Effector CD8-positive, alpha-beta T cell (primary cell): ENCODE results near the gene CBFB.

Experiments used
- DNase-seq: peaks from one replicate; lab custom pipeline; 2025; lab: John Stamatoyannopoulos, UW

The CBFB gene

DNA sequence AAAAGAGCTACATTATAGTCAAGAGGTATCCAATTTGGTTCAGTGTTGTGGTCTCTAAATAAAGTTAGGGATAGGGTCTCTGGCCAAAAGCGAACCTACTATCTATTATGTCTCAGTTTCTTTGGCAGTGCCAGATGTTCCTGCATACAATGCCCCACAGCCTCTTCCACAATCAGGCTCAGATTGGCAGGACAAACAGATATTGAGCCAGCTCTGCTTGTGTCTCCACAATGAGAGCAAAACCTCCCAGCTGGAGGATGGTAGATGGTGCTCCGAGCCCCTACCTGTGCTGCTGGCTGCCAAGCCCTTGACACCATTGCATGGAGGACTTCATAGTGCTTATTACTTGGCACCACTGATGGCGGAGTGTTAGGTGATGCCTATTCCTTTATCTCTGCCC, 100.5 kb downstream of the CBFB start:
- no peak for DNase-seq

DNA sequence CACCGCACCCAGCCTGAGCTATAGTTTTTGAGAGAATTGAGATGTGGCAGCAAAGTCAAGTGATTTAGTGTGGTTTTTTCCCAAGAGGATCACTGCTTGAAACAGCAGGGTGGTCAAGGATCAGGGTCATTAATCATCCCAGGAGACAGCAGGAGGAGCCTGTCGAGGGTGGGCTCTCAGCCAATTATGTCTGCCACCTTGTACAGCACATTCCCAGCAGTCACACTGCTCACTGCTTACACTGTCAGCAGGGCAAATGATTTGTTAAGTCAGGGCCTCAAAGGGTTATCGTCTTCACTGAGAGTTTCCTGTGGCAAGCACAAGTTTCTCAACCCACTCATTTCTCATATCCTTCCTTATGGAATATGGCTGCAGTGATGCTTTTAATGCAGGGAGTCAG, 108.7 kb downstream of the CBFB start:
- DNase-seq: no peak

DNA sequence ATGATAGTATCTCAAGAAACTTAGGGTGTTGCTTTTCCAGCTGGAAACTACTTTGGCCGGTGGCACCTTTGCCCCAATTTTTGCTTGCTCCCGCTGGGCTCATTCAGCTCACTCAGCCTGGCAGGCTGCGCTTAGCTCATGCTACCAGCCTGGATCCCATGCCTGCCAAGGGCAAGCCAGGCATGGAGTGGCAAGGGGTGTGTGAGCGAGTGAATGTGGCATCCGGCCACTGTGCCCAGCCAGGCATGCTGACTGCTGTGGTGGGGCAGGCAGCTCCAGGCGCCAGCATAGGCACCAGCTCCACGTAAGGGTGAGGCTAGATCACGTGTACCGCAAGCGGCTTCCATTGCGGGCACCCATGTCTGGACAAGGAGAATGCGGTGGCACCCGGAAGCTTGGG, 112.4 kb downstream of the CBFB start:
- no peak for DNase-seq

DNA sequence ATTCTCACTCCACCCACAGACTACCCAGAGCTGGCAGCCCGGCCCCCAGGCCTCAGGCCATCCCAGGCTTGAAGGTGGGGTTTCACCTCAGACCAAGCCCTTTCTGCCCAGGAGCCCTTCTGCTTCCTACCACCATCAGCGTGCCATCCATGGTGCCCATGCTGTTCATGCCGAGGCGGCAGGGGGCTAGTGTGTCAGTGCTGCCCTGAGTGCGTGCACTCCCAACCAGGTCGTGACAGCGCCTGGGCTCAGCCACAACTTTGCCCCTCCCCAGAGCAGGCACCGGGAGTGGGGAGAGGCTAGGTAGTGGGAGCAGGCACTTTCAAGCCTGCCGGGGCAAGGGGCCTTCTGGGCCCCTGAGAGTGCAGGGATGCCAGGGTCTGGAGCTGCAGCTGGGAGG, 113.4 kb downstream of the CBFB start:
- DNase-seq: no peak

DNA sequence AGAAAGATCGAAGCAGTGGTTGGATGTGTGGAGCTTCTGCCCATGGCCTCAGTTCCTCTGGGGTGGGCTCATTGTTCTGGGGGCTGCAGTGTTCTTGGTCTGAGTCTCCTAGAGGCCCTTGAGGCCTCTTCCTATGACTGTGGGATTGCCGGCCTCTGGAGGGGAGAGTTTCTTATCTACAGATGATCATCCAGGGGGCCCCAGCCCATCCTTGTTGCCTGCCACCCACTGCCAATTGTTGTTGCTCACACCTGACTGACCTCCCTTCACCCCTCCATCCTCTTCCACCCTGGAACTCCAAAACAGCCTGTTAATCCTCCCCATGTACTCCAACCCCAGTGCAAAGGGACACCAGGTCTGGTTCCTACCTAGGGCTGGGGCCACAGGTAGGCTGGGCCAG, 116.0 kb downstream of the CBFB start:
- DNase-seq: no peak

DNA sequence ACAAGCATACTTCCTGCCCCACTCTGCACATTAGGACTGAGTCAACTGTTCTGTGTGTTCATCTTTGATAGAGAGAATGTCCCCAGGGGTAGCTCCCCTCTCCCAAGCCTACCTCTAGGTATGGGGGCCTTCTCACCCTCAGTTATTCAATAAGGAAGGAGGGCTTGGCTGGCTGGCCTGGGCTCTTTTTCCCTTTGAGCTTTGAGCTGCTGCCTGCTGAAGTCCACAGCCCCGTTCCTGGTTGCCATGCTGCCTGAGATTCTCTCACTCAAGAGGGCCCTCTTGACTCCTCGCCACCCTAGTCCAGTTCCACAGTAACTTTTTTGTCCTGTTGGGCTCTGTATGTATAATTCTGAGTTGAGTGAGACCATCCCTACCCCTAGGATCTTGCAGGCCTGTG, 116.8 kb downstream of the CBFB start:
- DNase-seq: no peak

DNA sequence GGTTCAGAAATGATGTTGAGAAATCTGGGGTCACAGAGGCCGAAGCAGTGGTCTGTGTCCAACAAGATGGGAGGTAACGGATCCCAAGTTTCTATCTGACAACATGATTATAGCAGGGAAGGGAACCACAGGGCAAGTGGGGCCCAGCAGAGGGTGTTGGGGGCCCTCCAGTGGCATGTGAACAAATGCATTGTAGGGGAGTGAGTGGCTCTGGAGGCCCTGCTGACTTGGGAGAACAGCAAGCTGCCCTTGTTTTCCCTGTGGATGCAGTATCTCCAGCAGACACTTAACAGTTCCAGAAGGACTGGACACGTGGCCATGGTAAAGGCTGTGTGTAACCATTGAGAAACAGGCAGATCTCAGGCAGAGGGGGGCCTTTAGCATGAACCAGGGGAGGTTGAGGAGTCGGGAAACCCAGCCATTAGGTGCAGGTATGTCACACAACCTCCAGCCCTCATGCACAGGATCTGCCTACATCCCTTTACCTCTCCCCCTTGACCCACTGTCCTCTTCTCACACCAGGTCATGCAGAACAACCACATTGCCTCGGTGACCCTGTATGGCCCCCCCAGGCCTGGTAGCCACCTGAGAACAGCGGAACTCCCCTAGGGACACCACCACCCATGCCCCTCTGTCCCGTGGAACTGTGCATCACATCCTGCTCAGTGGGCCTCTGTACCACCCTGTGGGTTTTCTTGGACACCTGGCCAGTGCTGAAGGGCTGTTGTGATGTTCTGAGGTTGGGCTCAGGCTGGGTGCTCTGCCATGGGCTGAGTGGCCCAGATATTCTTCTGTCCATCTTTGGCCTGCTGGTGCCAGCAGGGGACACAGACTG, 117.8 kb downstream of the CBFB start:
- no peak for DNase-seq

DNA sequence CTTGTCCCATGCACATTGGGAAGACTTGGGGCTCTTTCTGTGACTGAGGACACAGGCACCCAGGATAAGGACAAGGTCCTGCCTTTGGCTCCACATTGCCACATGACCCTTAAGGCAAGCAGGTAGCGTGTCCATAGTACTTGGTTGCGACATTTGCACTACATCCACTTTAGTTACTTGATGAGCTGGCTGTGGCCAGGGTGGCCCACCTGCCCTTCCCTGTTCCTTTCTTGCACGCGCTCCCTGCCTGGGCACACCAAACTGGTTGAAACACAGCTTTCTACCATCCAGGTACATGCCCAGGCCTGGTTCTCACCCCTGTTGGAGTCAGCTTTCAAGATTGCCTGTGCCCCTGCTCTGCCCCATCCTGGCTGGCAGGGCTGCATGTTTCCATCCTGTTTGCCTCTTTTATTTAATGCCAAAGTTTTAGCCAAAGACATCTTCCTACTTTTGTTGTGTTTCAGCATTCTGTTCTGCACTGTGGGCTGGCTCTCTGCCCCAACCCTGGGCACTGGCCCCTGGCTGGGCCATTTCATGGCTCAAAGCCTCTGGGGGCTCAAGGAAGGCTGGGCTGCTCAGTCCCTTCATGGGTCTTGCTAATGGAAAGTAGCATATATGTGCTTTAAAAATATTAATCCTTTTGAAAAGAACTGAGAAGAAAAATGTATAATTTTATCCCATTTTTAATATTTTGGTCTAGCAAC, 118.6 kb downstream of the CBFB start:
- no peak for DNase-seq

DNA sequence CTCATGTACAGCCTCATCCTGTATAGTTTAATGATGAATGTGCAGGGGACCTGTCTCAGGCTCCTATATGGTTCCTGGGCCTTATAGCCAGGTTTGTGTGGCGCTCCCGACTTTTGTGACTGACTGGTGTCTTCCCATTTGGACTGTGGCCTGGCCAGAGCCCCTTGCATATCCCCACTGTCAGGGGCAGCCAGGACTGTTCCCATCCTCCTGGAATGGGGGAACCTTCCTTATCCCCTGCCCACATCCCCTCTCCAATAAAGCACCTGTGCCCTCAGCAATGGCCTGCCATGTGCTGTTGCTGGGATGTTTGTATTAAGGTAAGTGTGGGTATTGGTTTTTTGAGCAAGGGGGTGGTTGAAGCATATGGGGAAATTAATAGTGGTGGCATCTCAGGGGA, 119.3 kb downstream of the CBFB start:
- DNase-seq: no peak

DNA sequence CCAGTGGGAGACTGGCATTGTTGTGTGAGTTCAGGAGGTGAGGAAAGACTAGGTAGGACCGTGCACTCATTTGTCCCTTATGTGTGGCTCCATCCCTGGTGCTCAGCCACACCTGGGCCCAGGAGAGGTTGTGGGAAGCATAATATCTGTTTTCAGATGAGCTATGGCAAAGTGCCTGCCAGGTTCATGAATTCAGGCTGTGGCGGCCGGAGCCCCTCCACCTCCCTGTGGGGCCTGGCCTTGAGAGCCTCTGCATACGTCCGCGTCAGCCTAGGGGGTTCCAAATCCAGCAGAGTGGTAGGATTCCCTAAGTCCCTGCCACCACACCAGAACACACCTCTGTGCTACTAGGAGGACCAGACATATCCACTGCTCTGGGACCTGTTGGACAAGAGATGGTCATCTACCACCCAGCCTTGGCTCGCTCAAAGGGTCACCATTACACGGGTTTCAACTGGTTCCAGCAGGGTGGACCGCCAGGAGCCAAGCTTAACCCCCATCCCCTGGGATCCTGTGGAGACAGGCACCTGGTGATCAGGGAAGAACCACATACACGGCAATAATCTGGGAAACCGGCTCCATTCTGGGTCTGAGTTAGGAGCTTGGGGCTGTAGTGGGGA, 119.8 kb downstream of the CBFB start:
- DNase-seq: no peak

DNA sequence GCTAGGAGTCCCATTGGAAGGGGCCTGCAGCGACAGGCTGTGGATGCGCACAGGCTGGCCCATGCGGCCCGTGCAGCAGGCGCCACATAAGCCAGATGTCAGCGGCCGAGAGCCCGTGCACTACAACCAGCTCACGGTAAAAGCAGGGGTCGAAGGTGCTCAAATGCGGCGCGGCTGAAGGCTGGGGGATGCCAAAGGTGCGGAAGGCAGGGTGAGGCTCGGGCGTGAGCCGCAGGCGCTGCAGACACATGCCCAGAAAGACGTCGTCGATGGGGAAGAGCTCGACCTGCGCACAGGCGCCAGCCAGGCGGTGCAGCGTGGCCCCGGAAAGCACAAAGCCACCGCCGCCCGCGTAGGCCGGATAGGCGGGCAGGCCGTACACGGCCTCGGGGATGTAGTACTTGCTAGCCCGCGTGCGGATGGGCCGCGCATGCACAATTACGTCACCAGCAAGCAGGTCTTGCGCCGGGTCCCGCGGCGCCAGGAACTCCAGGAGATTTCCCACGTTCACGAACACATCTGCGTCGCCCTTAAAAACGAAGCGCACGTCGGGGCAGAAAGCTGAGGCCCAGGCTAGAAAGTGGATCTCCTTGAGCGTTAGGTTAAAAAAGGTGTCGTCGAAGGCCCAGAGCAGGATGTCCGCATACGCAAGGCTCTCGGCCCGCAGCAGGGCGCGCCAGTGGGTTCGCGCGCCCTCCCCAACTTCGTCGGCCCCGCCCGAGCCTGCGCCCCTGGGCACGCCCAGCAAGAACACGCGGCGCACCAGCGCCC, 120.5 kb downstream of the CBFB start:
- no peak for DNase-seq

DNA sequence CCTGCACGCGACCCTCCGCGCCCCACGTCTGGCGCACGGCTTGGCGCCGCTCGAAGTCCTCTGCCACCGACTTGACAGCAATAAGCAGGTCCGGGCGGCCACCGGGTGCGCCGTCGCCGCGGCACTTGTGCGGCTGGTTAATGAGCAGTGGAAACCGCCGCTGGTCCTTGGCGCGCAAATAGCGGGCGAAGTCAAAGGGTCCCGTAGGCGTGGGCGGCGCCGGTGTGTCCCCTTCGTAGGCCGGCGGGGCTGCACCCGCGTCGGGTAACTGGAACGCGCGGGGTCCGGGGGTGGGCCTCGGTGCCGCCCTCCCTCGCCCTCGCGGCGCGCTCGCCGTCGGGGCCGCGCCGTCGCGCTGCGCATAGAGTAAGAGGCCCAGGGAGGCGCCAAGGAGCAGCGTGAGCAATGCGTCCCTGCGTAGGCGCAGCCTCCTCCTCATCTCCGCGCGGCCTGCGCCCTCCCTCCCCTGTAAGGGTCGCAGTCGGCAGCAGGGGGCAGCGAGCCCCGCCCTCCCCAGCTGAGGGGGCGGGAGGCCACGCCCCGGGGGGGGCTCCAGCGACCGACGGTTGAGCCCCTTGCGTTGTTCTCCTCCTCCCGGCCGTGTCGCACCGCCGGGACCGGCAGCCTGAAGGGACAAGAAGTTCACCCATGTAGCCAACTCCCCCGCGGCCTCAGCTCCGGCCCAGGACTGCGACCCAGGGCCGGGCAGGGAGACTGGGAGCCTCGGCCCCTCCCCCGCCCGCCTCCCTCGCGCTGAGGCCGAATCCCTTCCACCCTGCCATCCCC, 121.3 kb downstream of the CBFB start:
- DNase-seq: no peak
